HEK293 (cell line): ENCODE results near the gene ACSM6.

Experiments
- CTCF ChIA-PET: fragments of 350-600 bp; formaldehyde crosslinking; extraction: SDS; loops from one replicate; lab custom pipeline; 2021; ENCODE audit warnings: antibody characterized with exemption; lab: Yijun Ruan, JAX
- POLR2A ChIA-PET: fragments of 300-600 bp; formaldehyde crosslinking; extraction: SDS; loops from one replicate; lab custom pipeline; 2020; ENCODE audit warnings: antibody characterized with exemption, inconsistent platforms; lab: Yijun Ruan, JAX
- H3K27ac ChIP-seq: fragments of 200-500 bp; sonication (Bioruptor generic); 2 replicates; pipeline ENCODE4 v1.5.1; 2014; ENCODE audit warnings: low read depth, low read length, control low read depth, inconsistent platforms; ENCODE audit errors: extremely low read depth
- H3K36me3 ChIP-seq, 2 experiments: fragments of 200-500 bp in 1 of 2; sonication (Bioruptor generic) in 1 of 2; 1 replicate in 1 of 2; 2 replicates in 1 of 2; pipeline ENCODE4 v1.5.1; 2014 to 2017; ENCODE audit warnings: inconsistent platforms in 2 of 2, low read length in 2 of 2; ENCODE audit not compliant: control insufficient read depth in 2 of 2, insufficient read depth in 1 of 2
- H3K4me1 ChIP-seq: fragments of 200-500 bp; sonication (Bioruptor generic); 2 replicates; pipeline ENCODE4 v1.5.1; 2014; ENCODE audit warnings: mild to moderate bottlenecking, low read length, inconsistent platforms; ENCODE audit not compliant: control insufficient read depth, insufficient read depth
- H3K4me3 ChIP-seq: 2 replicates; pipeline ENCODE4 v1.5.1; 2011; ENCODE audit warnings: low read depth, mild to moderate bottlenecking, control low read depth, low read length, moderate library complexity
- H3K9me3 ChIP-seq: fragments of 200-500 bp; sonication (Bioruptor generic); 2 replicates; pipeline ENCODE4 v1.5.1; 2014; ENCODE audit warnings: low read depth, low read length, inconsistent platforms; ENCODE audit not compliant: control insufficient read depth, insufficient read depth
- AEBP2 ChIP-seq: fragments of 450-650 bp; formaldehyde crosslinking; IDR thresholded peaks from 2 replicates; pipeline ENCODE4 v1.5.1; 2016; ENCODE audit warnings: missing biosample characterization, missing genetic modification characterization, borderline replicate concordance
- BCL6B ChIP-seq: fragments of 450-650 bp; formaldehyde crosslinking; IDR thresholded peaks from 2 replicates; pipeline ENCODE4 v1.5.1; 2017; ENCODE audit warnings: missing biosample characterization, missing genetic modification characterization
- GLI4 ChIP-seq: fragments of 450-650 bp; formaldehyde crosslinking; IDR thresholded peaks from 2 replicates; pipeline ENCODE4 v1.5.1; 2016; ENCODE audit warnings: missing biosample characterization, missing genetic modification characterization
- MYNN ChIP-seq: fragments of 450-650 bp; formaldehyde crosslinking; IDR thresholded peaks from 2 replicates; pipeline ENCODE4 v1.5.1; 2016; ENCODE audit warnings: missing biosample characterization, missing genetic modification characterization, borderline replicate concordance
- SALL2 ChIP-seq: fragments of 450-650 bp; formaldehyde crosslinking; IDR thresholded peaks from 2 replicates; pipeline ENCODE4 v1.5.0; 2017; ENCODE audit warnings: missing biosample characterization, mild to moderate bottlenecking, missing genetic modification characterization, borderline replicate concordance
- WT1 ChIP-seq: fragments of 450-650 bp; formaldehyde crosslinking; IDR thresholded peaks from 2 replicates; pipeline ENCODE4 v1.5.1; 2016; ENCODE audit warnings: missing biosample characterization, missing genetic modification characterization
- ZBTB10 ChIP-seq: fragments of 450-650 bp; formaldehyde crosslinking; IDR thresholded peaks from 2 replicates; pipeline ENCODE4 v1.5.1; 2016; ENCODE audit warnings: missing biosample characterization, missing genetic modification characterization
- ZNF140 ChIP-seq: fragments of 450-650 bp; formaldehyde crosslinking; IDR thresholded peaks from 2 replicates; pipeline ENCODE4 v1.5.1; 2016; ENCODE audit warnings: missing biosample characterization, missing genetic modification characterization
- ZNF16 ChIP-seq: fragments of 450-650 bp; formaldehyde crosslinking; IDR thresholded peaks from 2 replicates; pipeline ENCODE4 v1.5.1; 2016; ENCODE audit warnings: low read depth, missing biosample characterization, missing genetic modification characterization
- ZNF2 ChIP-seq: fragments of 450-650 bp; formaldehyde crosslinking; IDR thresholded peaks from 2 replicates; pipeline ENCODE4 v1.5.1; 2016; ENCODE audit warnings: missing biosample characterization, missing genetic modification characterization
- ZNF324 ChIP-seq: fragments of 450-650 bp; formaldehyde crosslinking; IDR thresholded peaks from 2 replicates; pipeline ENCODE4 v1.5.1; 2016; ENCODE audit warnings: missing biosample characterization, missing genetic modification characterization
- ZNF350 ChIP-seq: fragments of 450-650 bp; formaldehyde crosslinking; IDR thresholded peaks from 2 replicates; pipeline ENCODE4 v1.5.0; 2017; ENCODE audit warnings: missing biosample characterization, mild to moderate bottlenecking, missing genetic modification characterization
- ZNF362 ChIP-seq: fragments of 450-650 bp; formaldehyde crosslinking; IDR thresholded peaks from 2 replicates; pipeline ENCODE4 v1.5.1; 2016; ENCODE audit warnings: missing biosample characterization, missing genetic modification characterization
- ZNF37A ChIP-seq: fragments of 450-650 bp; IDR thresholded peaks from 2 replicates; pipeline ENCODE4 v1.5.1; 2018; ENCODE audit warnings: missing biosample characterization, missing genetic modification characterization
- ZNF530 ChIP-seq: fragments of 450-650 bp; formaldehyde crosslinking; IDR thresholded peaks from 2 replicates; pipeline ENCODE4 v1.5.1; 2016; ENCODE audit warnings: low read depth, missing biosample characterization, missing genetic modification characterization
- ZNF549 ChIP-seq: fragments of 450-650 bp; IDR thresholded peaks from 2 replicates; pipeline ENCODE4 v1.5.1; 2018; ENCODE audit warnings: missing biosample characterization, missing genetic modification characterization, mild to moderate bottlenecking, inconsistent platforms, moderate library complexity
- ZNF600 ChIP-seq: fragments of 450-650 bp; formaldehyde crosslinking; IDR thresholded peaks from 2 replicates; pipeline ENCODE4 v1.5.1; 2016; ENCODE audit warnings: missing biosample characterization, missing genetic modification characterization
- ZNF654 ChIP-seq: fragments of 450-650 bp; formaldehyde crosslinking; IDR thresholded peaks from 2 replicates; pipeline ENCODE4 v1.5.1; 2016; ENCODE audit warnings: low read depth, missing biosample characterization, missing genetic modification characterization
- ZNF707 ChIP-seq: fragments of 450-650 bp; formaldehyde crosslinking; IDR thresholded peaks from 2 replicates; pipeline ENCODE4 v1.5.1; 2016; ENCODE audit warnings: missing biosample characterization, missing genetic modification characterization
- ZNF776 ChIP-seq: fragments of 450-650 bp; formaldehyde crosslinking; IDR thresholded peaks from 2 replicates; pipeline ENCODE4 v1.5.0; 2017; ENCODE audit warnings: missing biosample characterization, missing genetic modification characterization, borderline replicate concordance
- ZSCAN16 ChIP-seq: fragments of 450-650 bp; formaldehyde crosslinking; IDR thresholded peaks from 2 replicates; pipeline ENCODE4 v1.5.1; 2016; ENCODE audit warnings: missing biosample characterization, missing genetic modification characterization
- ZSCAN23 ChIP-seq: fragments of 450-650 bp; formaldehyde crosslinking; IDR thresholded peaks from 2 replicates; pipeline ENCODE4 v1.5.1; 2016; ENCODE audit warnings: missing biosample characterization, missing genetic modification characterization
- TF ChIP-seq, protein P1 (sequence below): fragments of 450-650 bp; formaldehyde crosslinking; IDR thresholded peaks from 2 replicates; pipeline ENCODE4 v1.5.1; 2016; ENCODE audit warnings: missing biosample characterization, missing genetic modification characterization

The ACSM6 gene

DNA sequence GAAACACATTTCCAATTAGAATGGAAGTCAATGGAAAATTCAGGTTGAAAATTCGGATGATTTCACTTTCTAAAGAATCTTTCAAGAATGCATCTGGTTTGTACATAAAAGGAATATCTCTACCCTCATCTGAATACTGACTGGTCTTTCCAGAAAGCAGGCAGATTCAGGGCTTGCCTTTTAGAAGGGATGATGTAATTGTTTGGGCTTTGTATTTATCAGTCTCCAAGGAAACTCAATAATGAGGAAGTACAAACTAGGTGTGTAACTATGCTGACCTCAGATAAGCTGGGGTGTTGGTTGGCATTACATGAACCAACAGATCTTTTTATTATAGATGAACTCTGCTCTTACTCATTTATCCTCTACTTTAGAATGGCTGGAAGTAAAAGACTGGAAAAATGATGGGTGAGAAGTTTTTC, 72.6 kb downstream of the ACSM6 start (continued):
- TF ChIP-seq WT1, result no peak
- no peak for TF ChIP-seq ZNF324 (tag by site-specific recombination)
- TF ChIP-seq, protein P1, sequence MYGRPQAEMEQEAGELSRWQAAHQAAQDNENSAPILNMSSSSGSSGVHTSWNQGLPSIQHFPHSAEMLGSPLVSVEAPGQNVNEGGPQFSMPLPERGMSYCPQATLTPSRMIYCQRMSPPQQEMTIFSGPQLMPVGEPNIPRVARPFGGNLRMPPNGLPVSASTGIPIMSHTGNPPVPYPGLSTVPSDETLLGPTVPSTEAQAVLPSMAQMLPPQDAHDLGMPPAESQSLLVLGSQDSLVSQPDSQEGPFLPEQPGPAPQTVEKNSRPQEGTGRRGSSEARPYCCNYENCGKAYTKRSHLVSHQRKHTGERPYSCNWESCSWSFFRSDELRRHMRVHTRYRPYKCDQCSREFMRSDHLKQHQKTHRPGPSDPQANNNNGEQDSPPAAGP (tag by site-specific recombination), result no peak

GRCh38 chr10:95267251-95267650, 73.2 kb downstream of the ACSM6 start:
- Histone ChIP-seq H3K36me3 (peaks cover 10 to 46% of the 10 kb centered on the region in 2 experiments), H3K27ac (no peak overlapping the region)
- POLR2A ChIA-PET, result no interaction called here

More at GRCh38 chr10:95267251-95267650, 73.2 kb downstream of the ACSM6 start:
- Histone ChIP-seq H3K9me3 (no peaks in the 10 kb centered on the region), H3K4me3 (no peak overlapping the region), H3K4me1 (peaks cover 16% of the 10 kb centered on the region)
- CTCF ChIA-PET, result no interaction called here
- TF ChIP-seq ZNF707 (tag by site-specific recombination), result no peak
- no peak for TF ChIP-seq ZNF549 (tag by site-specific recombination)
- TF ChIP-seq SALL2 (tag by site-specific recombination), result no peak
- TF ChIP-seq ZNF530, result no peak
- TF ChIP-seq ZSCAN23, result no peak
- TF ChIP-seq ZNF2 (tag by site-specific recombination), result no peak
- TF ChIP-seq BCL6B (tag by site-specific recombination), result no peak
- TF ChIP-seq ZNF654 (tag by site-specific recombination), result no peak
- no peak for TF ChIP-seq ZNF350
- TF ChIP-seq ZNF140 (tag by site-specific recombination), result no peak
- no peak for TF ChIP-seq ZSCAN16
- TF ChIP-seq ZNF776 (tag by site-specific recombination), result no peak
- no peak for TF ChIP-seq ZNF37A (tag by site-specific recombination)
- TF ChIP-seq ZBTB10, result no peak
- TF ChIP-seq GLI4 (tag by site-specific recombination), result no peak
- TF ChIP-seq ZNF362, result no peak
- no peak for TF ChIP-seq MYNN
- no peak for TF ChIP-seq ZNF600 (tag by site-specific recombination)
- TF ChIP-seq AEBP2, result no peak
- TF ChIP-seq ZNF16 (tag by site-specific recombination), result no peak
- TF ChIP-seq, all 188 proteins: peak for 0
